ENCODE results near the gene MYH7B. TPM values are rescaled to one million over a fixed set of nuclear protein-coding genes. Genes with fewer than 3 reads are reported as not detected.

Gene MYH7B
- total RNA-seq, 1 donor from 2014 or later, result 253 TPM

DNA sequence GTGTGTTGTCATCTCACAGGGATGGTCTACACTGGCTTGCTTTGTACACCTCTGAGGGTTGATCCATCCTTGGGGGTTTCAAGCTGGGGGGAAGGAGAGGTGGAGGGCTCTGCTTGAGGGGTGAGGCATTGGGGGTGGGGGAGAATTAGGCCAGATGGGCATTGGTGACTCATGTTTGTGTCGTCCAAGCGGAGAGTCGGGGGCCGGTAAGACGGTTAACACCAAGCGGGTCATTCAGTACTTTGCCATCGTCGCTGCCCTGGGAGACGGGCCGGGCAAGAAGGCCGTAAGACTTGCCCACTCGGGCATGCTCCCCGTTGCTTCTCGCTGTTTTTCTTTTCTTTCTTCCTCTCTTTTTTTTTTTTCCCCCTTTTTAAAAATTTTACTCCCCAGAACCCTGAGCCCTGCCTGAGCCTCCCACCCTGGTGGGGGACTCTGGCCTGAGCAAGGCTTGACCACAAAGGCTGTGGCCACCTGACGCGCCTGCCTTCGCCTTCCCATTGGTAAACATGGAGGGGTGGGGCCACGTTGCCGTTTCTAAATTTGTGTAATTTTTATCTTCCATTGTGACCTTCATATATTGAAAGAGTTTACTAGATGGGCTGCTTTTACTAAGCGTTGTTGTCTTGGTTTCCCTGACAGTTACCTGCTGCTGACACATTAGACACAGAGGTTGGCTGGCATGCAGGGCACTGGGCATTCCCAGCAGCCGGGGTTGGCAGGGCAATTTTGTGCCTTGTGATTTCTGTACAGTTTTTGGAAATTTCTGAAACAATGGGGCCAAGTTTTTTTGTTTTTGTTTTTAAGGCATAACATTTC lies 26.8 kb downstream of the MYH7B start:
- TF ChIP-seq, protein P1, sequence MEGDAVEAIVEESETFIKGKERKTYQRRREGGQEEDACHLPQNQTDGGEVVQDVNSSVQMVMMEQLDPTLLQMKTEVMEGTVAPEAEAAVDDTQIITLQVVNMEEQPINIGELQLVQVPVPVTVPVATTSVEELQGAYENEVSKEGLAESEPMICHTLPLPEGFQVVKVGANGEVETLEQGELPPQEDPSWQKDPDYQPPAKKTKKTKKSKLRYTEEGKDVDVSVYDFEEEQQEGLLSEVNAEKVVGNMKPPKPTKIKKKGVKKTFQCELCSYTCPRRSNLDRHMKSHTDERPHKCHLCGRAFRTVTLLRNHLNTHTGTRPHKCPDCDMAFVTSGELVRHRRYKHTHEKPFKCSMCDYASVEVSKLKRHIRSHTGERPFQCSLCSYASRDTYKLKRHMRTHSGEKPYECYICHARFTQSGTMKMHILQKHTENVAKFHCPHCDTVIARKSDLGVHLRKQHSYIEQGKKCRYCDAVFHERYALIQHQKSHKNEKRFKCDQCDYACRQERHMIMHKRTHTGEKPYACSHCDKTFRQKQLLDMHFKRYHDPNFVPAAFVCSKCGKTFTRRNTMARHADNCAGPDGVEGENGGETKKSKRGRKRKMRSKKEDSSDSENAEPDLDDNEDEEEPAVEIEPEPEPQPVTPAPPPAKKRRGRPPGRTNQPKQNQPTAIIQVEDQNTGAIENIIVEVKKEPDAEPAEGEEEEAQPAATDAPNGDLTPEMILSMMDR (IDR thresholded peaks at IDR 0.05; ENCODE audit: borderline replicate concordance), result no peak
- H3K36me3 ChIP-seq, result peaks cover 14% of the 10 kb centered on the region
- no peaks in the 10 kb centered on the region for H3K27me3 ChIP-seq (ENCODE audit: low read depth)
- DNase-seq, result no peak
- H3K4me3 ChIP-seq, result peak overlapping the region; percentile 72
- H3K9me3 ChIP-seq (replicated peaks), result no peaks in the 10 kb centered on the region
- intact Hi-C loops (cut with micrococcal nuclease), result no loop called here
- H3K4me1 ChIP-seq, result peaks cover 71% of the 10 kb centered on the region
- H3K27ac ChIP-seq (replicated peaks), result peak overlapping the region; percentile 93

GRCh38 chr20:34983089-34983820 lies 27.6 kb downstream of the MYH7B start:
- peaks cover 76% of the 10 kb centered on the region for H3K4me1 ChIP-seq
- H3K27ac ChIP-seq (replicated peaks), result peak overlapping the region; percentile 93
- TF ChIP-seq, protein P1 (IDR thresholded peaks at IDR 0.05; ENCODE audit: borderline replicate concordance), result no peak
- H3K4me3 ChIP-seq, result peak overlapping the region; percentile 72
- H3K27me3 ChIP-seq (ENCODE audit: low read depth), result no peaks in the 10 kb centered on the region
- no peak for DNase-seq
- intact Hi-C loops (cut with micrococcal nuclease), result no loop called here
- no peaks in the 10 kb centered on the region for H3K9me3 ChIP-seq (replicated peaks)
- H3K36me3 ChIP-seq, result peaks cover 18% of the 10 kb centered on the region

DNA sequence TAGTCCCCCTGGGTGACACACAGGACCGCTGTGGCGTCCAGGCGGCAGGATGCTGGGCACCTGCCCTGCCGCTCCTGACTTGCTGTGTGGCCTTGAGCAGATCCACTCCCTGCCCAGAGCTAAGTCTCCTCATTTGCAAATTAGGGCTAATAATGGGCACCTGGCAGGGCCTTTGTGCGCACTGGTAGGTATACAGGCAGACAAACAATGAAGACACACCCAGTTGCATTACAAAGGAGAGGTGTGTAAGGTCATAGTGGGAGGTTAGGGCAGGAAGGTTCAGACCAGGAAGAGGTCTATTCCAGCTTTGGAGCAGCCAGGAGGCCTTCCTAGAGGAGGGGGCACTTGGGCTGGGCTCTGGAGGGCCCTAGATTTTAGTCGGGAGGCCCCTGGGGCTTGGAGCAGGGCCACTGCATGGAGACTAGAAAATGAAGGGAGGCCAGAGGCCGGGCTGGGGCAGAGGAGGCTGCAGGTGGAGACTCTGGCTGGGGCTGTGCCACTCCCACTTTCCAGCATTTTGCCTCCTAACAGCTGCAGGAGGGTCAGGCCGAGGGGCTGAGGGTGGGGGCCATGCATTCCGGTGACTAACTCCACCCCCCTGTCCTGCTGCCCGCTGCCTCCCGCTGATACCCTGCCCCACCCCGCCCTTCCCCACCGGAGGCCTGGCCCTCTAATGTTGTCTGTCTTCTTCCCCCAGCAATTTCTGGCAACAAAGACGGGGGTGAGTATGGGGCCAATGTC lies 28.5 kb downstream of the MYH7B start:
- TF ChIP-seq, protein P1 (IDR thresholded peaks at IDR 0.05; ENCODE audit: borderline replicate concordance), result no peak
- intact Hi-C loops (cut with micrococcal nuclease), result no loop called here
- H3K36me3 ChIP-seq, result peaks cover 23% of the 10 kb centered on the region
- peaks cover 84% of the 10 kb centered on the region for H3K4me1 ChIP-seq
- no peaks in the 10 kb centered on the region for H3K27me3 ChIP-seq (ENCODE audit: low read depth)
- H3K27ac ChIP-seq (replicated peaks), result peak overlapping the region; percentile 93
- no peaks in the 10 kb centered on the region for H3K9me3 ChIP-seq (replicated peaks)
- DNase-seq, result peak; percentile 21
- H3K4me3 ChIP-seq, result peak overlapping the region; percentile 72

DNA sequence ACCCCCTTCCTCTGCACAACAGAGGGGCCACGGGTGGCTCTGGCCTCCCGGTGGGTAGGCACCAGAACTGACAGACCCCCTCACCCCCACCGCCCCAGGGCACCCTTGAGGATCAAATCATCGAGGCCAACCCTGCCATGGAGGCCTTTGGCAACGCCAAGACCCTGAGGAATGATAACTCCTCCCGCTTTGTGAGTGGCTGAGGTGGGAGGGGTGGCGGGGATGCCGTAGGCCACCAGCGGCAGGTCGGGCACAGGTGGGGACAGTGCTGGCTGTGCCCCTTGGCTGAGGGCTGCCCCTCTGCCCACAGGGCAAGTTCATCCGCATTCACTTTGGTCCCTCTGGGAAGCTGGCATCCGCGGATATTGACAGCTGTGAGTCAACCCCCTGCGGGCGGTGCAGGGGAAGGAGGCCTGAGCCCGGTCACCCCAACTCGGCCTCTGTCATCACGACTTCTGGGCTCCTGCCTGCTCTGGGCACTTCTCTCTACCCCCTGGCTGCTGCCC lies 29.1 kb downstream of the MYH7B start:
- no peaks in the 10 kb centered on the region for H3K9me3 ChIP-seq (replicated peaks)
- DNase-seq, result peak; percentile 48
- intact Hi-C loops (cut with micrococcal nuclease), result no loop called here

More for the DNA sequence above, 29.1 kb downstream of the MYH7B start:
- TF ChIP-seq, protein P1 (IDR thresholded peaks at IDR 0.05; ENCODE audit: borderline replicate concordance), result no peak
- Histone ChIP-seq H3K36me3 (peaks cover 30% of the 10 kb centered on the region), H3K27me3 (ENCODE audit: low read depth) (no peaks in the 10 kb centered on the region), H3K27ac (replicated peaks) (peak overlapping the region; percentile 93), H3K4me1 (peaks cover 91% of the 10 kb centered on the region), H3K4me3 (no peak overlapping the region)
